H9 (cell line): ENCODE results near the gene SLC6A3. TPM values are rescaled to one million over a fixed set of nuclear protein-coding genes. Genes with fewer than 3 reads are reported as not detected.

Experiments used
- DNase-seq: peaks from one replicate; pipeline ENCODE4 v3.0.0-alpha.2; 2017
- H2AFZ ChIP-seq: one replicate; pipeline ENCODE4 v1.6.1; 2013; ENCODE audit warnings: mild to moderate bottlenecking, low read length, control low read depth, moderate library complexity
- H2AK5ac ChIP-seq: 2 replicates; pipeline ENCODE4 v1.6.1; 2013; ENCODE audit warnings: low read length, control low read depth, mixed read lengths; ENCODE audit not compliant: insufficient read length
- H2BK120ac ChIP-seq: one replicate; pipeline ENCODE4 v1.6.1; 2013; ENCODE audit warnings: low read depth, mild to moderate bottlenecking, low read length, control low read depth, inconsistent platforms; ENCODE audit not compliant: poor library complexity, severe bottlenecking
- H2BK12ac ChIP-seq: 2 replicates; pipeline ENCODE4 v1.6.1; 2013; ENCODE audit warnings: low read length, control low read depth, mixed read lengths, low read depth; ENCODE audit not compliant: insufficient read length
- H2BK15ac ChIP-seq: 2 replicates; pipeline ENCODE4 v1.6.1; 2013; ENCODE audit warnings: low read depth, low read length, control low read depth
- H2BK20ac ChIP-seq: one replicate; pipeline ENCODE4 v1.6.1; 2013; ENCODE audit warnings: low read depth, mild to moderate bottlenecking, low read length, control low read depth, inconsistent platforms; ENCODE audit not compliant: poor library complexity, severe bottlenecking
- H2BK5ac ChIP-seq: 2 replicates; pipeline ENCODE4 v1.6.1; 2013; ENCODE audit warnings: low read length, control low read depth, mixed read lengths; ENCODE audit not compliant: insufficient read length
- H3K14ac ChIP-seq: 2 replicates; pipeline ENCODE4 v1.6.1; 2013; ENCODE audit warnings: low read length, control low read depth; ENCODE audit not compliant: insufficient read depth
- H3K18ac ChIP-seq: 2 replicates; pipeline ENCODE4 v1.6.1; 2013; ENCODE audit warnings: low read depth, mild to moderate bottlenecking, mixed read lengths, low read length, control low read depth; ENCODE audit not compliant: insufficient read length
- H3K23ac ChIP-seq: 2 replicates; pipeline ENCODE4 v1.6.1; 2013; ENCODE audit warnings: low read length, control low read depth, mixed read lengths, low read depth; ENCODE audit not compliant: insufficient read length
- H3K23me2 ChIP-seq: 2 replicates; pipeline ENCODE4 v1.6.1; 2013; ENCODE audit warnings: low read depth, mild to moderate bottlenecking, mixed read lengths, low read length, control low read depth; ENCODE audit not compliant: insufficient read length, poor library complexity, severe bottlenecking
- H3K27ac ChIP-seq: 2 replicates; pipeline ENCODE4 v1.5.1; 2013; ENCODE audit warnings: low read length, control low read depth, mixed read lengths, low read depth; ENCODE audit not compliant: insufficient read length
- H3K27me3 ChIP-seq: 2 replicates; pipeline ENCODE4 v1.6.1; 2013; ENCODE audit warnings: low read length, control low read depth, inconsistent platforms; ENCODE audit not compliant: insufficient read depth
- H3K4ac ChIP-seq: 2 replicates; pipeline ENCODE4 v1.6.1; 2013; ENCODE audit warnings: low read depth, mild to moderate bottlenecking, control low read depth, inconsistent platforms, low read length, moderate library complexity
- H3K4me1 ChIP-seq: 2 replicates; pipeline ENCODE4 v1.6.1; 2013; ENCODE audit warnings: low read length, control low read depth, inconsistent platforms; ENCODE audit not compliant: insufficient read depth
- H3K4me2 ChIP-seq: 2 replicates; pipeline ENCODE4 v1.6.1; 2013; ENCODE audit warnings: low read length, control low read depth, mixed read lengths; ENCODE audit not compliant: insufficient read length, insufficient read depth
- H3K56ac ChIP-seq: 2 replicates; pipeline ENCODE4 v1.6.1; 2013; ENCODE audit warnings: low read depth, mild to moderate bottlenecking, mixed read lengths, low read length, control low read depth; ENCODE audit not compliant: insufficient read length
- H3K79me1 ChIP-seq: 2 replicates; pipeline ENCODE4 v1.6.1; 2013; ENCODE audit warnings: low read depth, mild to moderate bottlenecking, moderate library complexity, low read length, control low read depth, inconsistent platforms; ENCODE audit not compliant: insufficient read depth, poor library complexity, severe bottlenecking
- H3K79me2 ChIP-seq: 2 replicates; pipeline ENCODE4 v1.6.1; 2013; ENCODE audit warnings: low read length, control low read depth, inconsistent platforms; ENCODE audit not compliant: insufficient read depth
- H3K9ac ChIP-seq: 2 replicates; pipeline ENCODE4 v1.6.1; 2013; ENCODE audit warnings: low read length, control low read depth, mixed read lengths; ENCODE audit not compliant: insufficient read length; ENCODE audit errors: extremely low read depth
- H3K9me3 ChIP-seq: one replicate; pipeline ENCODE4 v1.6.1; 2013; ENCODE audit warnings: low read depth, low read length, inconsistent platforms; ENCODE audit not compliant: control insufficient read depth
- H3T11ph ChIP-seq: one replicate; pipeline ENCODE4 v1.6.1; 2013; ENCODE audit warnings: mild to moderate bottlenecking, low read length, control low read depth, inconsistent platforms
- H4K20me1 ChIP-seq: one replicate; pipeline ENCODE4 v1.6.1; 2013; ENCODE audit not compliant: control insufficient read depth, insufficient read length, insufficient read depth
- H4K5ac ChIP-seq: 2 replicates; pipeline ENCODE4 v1.6.1; 2013; ENCODE audit warnings: low read depth, mild to moderate bottlenecking, mixed read lengths, low read length, control low read depth; ENCODE audit not compliant: insufficient read length
- H4K8ac ChIP-seq: replicated peaks from 2 replicates; pipeline ENCODE4 v1.6.1; 2013; ENCODE audit warnings: low read length, control low read depth, mixed read lengths, low read depth; ENCODE audit not compliant: insufficient read length
- H4K91ac ChIP-seq: 2 replicates; pipeline ENCODE4 v1.6.1; 2013; ENCODE audit warnings: low read depth, mild to moderate bottlenecking, moderate library complexity, mixed read lengths, low read length, control low read depth; ENCODE audit not compliant: insufficient read length
- H3K27ac Mint-ChIP-seq, 3 experiments: 2 replicates in 2 of 3; 3 replicates in 1 of 3; pipeline ENCODE4 v1.8.0; 2020 to 2021; ENCODE audit warnings: mixed read lengths in 3 of 3, mild to moderate bottlenecking in 1 of 3, moderate library complexity in 1 of 3
- H3K27me3 Mint-ChIP-seq: 2 replicates; pipeline ENCODE4 v1.8.0; 2021; ENCODE audit warnings: low read depth, mild to moderate bottlenecking, moderate library complexity, mixed read lengths
- H3K36me3 Mint-ChIP-seq, 3 experiments: 2 replicates in 2 of 3; 3 replicates in 1 of 3; pipeline ENCODE4 v1.8.0; 2020 to 2021; ENCODE audit warnings: low read depth in 3 of 3, mixed read lengths in 3 of 3; ENCODE audit not compliant: insufficient read depth in 1 of 3
- H3K4me1 Mint-ChIP-seq, 2 experiments: 2 replicates each; pipeline ENCODE4 v1.8.0; 2020; ENCODE audit warnings: mixed read lengths in 2 of 2
- H3K4me3 Mint-ChIP-seq, 2 experiments: 2 replicates in 1 of 2; 3 replicates in 1 of 2; pipeline ENCODE4 v1.8.0; 2020 to 2021; ENCODE audit warnings: mild to moderate bottlenecking in 2 of 2, mixed read lengths in 2 of 2, moderate library complexity in 1 of 2
- H3K9me3 Mint-ChIP-seq, 2 experiments: 2 replicates in 1 of 2; 3 replicates in 1 of 2; pipeline ENCODE4 v1.8.0; 2020; ENCODE audit warnings: mild to moderate bottlenecking in 2 of 2, mixed read lengths in 2 of 2, moderate library complexity in 1 of 2
- WGBS: extraction: QIAGEN DNeasy Blood & Tissue Kit; methylation state at CpG from one replicate; pipeline ENCODE4 v1.1.7; 2013; ENCODE audit warnings: missing lambda C conversion rate, low lambda C conversion rate, mixed read lengths; ENCODE audit not compliant: insufficient read length; ENCODE audit errors: extremely low coverage; 5-methylcytosine and 5-hydroxymethylcytosine counted together
- total RNA-seq: library from RNA; stranded (reverse); gene quantifications from 2 replicates; pipeline ENCODE4 v1.2.1, GENCODE V29; 2021
- TF ChIP-seq, protein P1 (sequence below): fragments of 200-600 bp; sonication (generic); conservative IDR thresholded peaks from 3 replicates; pipeline ENCODE4 v1.8.0; 2021; ENCODE audit warnings: antibody characterized with exemption, mild to moderate bottlenecking

The SLC6A3 gene
- total RNA-seq, 1 experiment from 2014 or later, result 0.61 TPM

DNA sequence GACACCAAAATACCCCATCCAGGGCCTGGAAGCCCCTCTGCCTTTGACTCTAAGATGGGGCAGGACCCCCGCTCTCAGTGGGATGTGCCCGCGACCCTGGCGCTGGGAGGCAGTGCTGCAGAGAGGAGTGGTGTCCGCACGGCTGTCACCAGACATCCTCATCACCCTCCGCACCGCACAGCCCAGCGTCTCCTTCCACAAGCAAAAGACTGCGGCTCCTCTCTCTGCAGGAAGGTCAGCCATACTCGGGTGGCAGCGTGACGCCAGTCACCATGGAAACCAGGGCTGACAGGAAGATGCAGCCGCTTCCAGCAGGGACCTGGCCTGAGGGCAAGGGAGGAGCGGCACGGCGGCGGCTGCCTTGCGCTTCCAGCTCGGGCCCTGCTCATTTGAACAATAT lies 17.1 kb upstream of the SLC6A3 start:
- Histone ChIP-seq H3K14ac (no peak overlapping the region), H2BK5ac (no peak overlapping the region), H3K4me2 (no peak overlapping the region), H3K27me3 (no peaks in the 10 kb centered on the region), H2BK20ac (no peak overlapping the region), H4K91ac (no peak overlapping the region), H2BK120ac (no peak overlapping the region), H2BK15ac (no peak overlapping the region), H2AK5ac (no peak overlapping the region), H3K79me2 (no peaks in the 10 kb centered on the region; the same call in 1 of the 2 replicates), H3K4ac (no peak overlapping the region), H3K4me1 (no peaks in the 10 kb centered on the region), H3K56ac (no peak overlapping the region), H3K23me2 (no peaks in the 10 kb centered on the region), H4K5ac (no peak overlapping the region), H3K79me1 (no peaks in the 10 kb centered on the region), H2AFZ (no peak overlapping the region), H3K9me3 (peaks cover 22% of the 10 kb centered on the region), H4K8ac (no peak overlapping the region), H2BK12ac (no peak overlapping the region), H3K18ac (no peak overlapping the region), H3K9ac (no peak overlapping the region), H4K20me1 (no peaks in the 10 kb centered on the region), H3K23ac (no peak overlapping the region), H3K27ac (no peak overlapping the region), H3T11ph (no peak overlapping the region)
- H3K4me3 Mint-ChIP-seq, result no peak overlapping the region
- peak overlapping the region in 1 of 3 experiments; percentile 62; a peak in 2 of 7 replicates for H3K27ac Mint-ChIP-seq
- H3K4me1 Mint-ChIP-seq, result no peaks in the 10 kb centered on the region
- WGBS, result no CpG with 5 or more reads among the region's 20 CpGs
- TF ChIP-seq, protein P1, sequence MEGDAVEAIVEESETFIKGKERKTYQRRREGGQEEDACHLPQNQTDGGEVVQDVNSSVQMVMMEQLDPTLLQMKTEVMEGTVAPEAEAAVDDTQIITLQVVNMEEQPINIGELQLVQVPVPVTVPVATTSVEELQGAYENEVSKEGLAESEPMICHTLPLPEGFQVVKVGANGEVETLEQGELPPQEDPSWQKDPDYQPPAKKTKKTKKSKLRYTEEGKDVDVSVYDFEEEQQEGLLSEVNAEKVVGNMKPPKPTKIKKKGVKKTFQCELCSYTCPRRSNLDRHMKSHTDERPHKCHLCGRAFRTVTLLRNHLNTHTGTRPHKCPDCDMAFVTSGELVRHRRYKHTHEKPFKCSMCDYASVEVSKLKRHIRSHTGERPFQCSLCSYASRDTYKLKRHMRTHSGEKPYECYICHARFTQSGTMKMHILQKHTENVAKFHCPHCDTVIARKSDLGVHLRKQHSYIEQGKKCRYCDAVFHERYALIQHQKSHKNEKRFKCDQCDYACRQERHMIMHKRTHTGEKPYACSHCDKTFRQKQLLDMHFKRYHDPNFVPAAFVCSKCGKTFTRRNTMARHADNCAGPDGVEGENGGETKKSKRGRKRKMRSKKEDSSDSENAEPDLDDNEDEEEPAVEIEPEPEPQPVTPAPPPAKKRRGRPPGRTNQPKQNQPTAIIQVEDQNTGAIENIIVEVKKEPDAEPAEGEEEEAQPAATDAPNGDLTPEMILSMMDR, result no peak
- H3K36me3 Mint-ChIP-seq, result peaks cover 80 to 91% (median 88%) of the 10 kb centered on the region in 3 experiments
- no peak for DNase-seq
- H3K27me3 Mint-ChIP-seq, result peaks cover 2% of the 10 kb centered on the region; the same call in 1 of the 2 replicates
- H3K9me3 Mint-ChIP-seq, result peaks cover 19 to 41% of the 10 kb centered on the region in 2 experiments
